Nephron progenitor cell (in vitro differentiated cells): ENCODE data around the gene PRDX2.
A peak's percentile ranks its signal among the peaks of the same experiment; 100 is the strongest.
"Not testable (repeated sequence)": the region's sequence is repeated elsewhere in the genome, so short reads cannot be mapped to it uniquely, and the experiment has no call there.

ENCODE experiments used
- DNase-seq: peaks from one replicate; pipeline ENCODE4 v3.0.0; 2021
- H3K27ac Mint-ChIP-seq: 2 replicates; pipeline ENCODE4 v1.8.0; 2021; ENCODE audit warnings: mild to moderate bottlenecking, moderate library complexity, mixed read lengths
- H3K27me3 Mint-ChIP-seq: 2 replicates; pipeline ENCODE4 v1.8.0; 2021; ENCODE audit warnings: mild to moderate bottlenecking, low read depth, mixed read lengths; ENCODE audit not compliant: poor library complexity
- H3K36me3 Mint-ChIP-seq: 2 replicates; pipeline ENCODE4 v1.8.0; 2021; ENCODE audit warnings: low read depth, mixed read lengths
- H3K4me1 Mint-ChIP-seq: 2 replicates; pipeline ENCODE4 v1.8.0; 2021; ENCODE audit warnings: mixed read lengths
- H3K4me3 Mint-ChIP-seq: 2 replicates; pipeline ENCODE4 v1.8.0; 2021; ENCODE audit warnings: mild to moderate bottlenecking, moderate library complexity, mixed read lengths
- H3K9me3 Mint-ChIP-seq: 2 replicates; pipeline ENCODE4 v1.8.0; 2021; ENCODE audit warnings: mild to moderate bottlenecking, moderate library complexity, mixed read lengths
- CTCF ChIP-seq: fragments of 200-600 bp; sonication (generic); IDR thresholded peaks from 2 replicates; pipeline ENCODE4 v1.5.0; 2021; ENCODE audit warnings: antibody characterized with exemption

The PRDX2 gene

GRCh38 chr19:12799742-12800465, 1.7 kb downstream of the PRDX2 start:
- no peak overlapping the region for H3K27ac Mint-ChIP-seq
- H3K4me3 Mint-ChIP-seq = peak overlapping the region; percentile 90
- H3K4me1 Mint-ChIP-seq = peaks cover 32% of the 10 kb centered on the region
- no peak for DNase-seq
- H3K36me3 Mint-ChIP-seq = peaks cover 31% of the 10 kb centered on the region
- H3K27me3 Mint-ChIP-seq = no peaks in the 10 kb centered on the region
- no peaks in the 10 kb centered on the region for H3K9me3 Mint-ChIP-seq
- TF ChIP-seq CTCF = no peak

GRCh38 chr19:12797607-12798006, 4.0 kb downstream of the PRDX2 start:
- H3K27me3 Mint-ChIP-seq, H3K9me3 Mint-ChIP-seq: not testable (repeated sequence)

GRCh38 chr19:12797141-12797587, 4.4 kb downstream of the PRDX2 start:
- DNase-seq = no peak
- Mint-ChIP-seq H3K27me3 (no peaks in the 10 kb centered on the region), H3K4me3 (no peak overlapping the region), H3K4me1 (peaks cover 42% of the 10 kb centered on the region), H3K27ac (no peak overlapping the region), H3K36me3 (peaks cover 31% of the 10 kb centered on the region), H3K9me3 (no peaks in the 10 kb centered on the region)
- TF ChIP-seq CTCF = no peak

More at GRCh38 chr19:12797607-12798006, 4.0 kb downstream of the PRDX2 start:
- H3K27ac Mint-ChIP-seq = peak overlapping the region; percentile 72
- DNase-seq, H3K4me3 Mint-ChIP-seq: not testable (repeated sequence)
- peaks cover 31% of the 10 kb centered on the region for H3K36me3 Mint-ChIP-seq
- peaks cover 46% of the 10 kb centered on the region for H3K4me1 Mint-ChIP-seq

GRCh38 chr19:12796146-12797071, 5.2 kb downstream of the PRDX2 start:
- H3K27me3 Mint-ChIP-seq = no peaks in the 10 kb centered on the region
- peaks cover 31% of the 10 kb centered on the region for H3K36me3 Mint-ChIP-seq
- peaks cover 40% of the 10 kb centered on the region for H3K4me1 Mint-ChIP-seq
- no peaks in the 10 kb centered on the region for H3K9me3 Mint-ChIP-seq
- H3K4me3 Mint-ChIP-seq = no peak overlapping the region
- TF ChIP-seq CTCF = peak; percentile 94
- peak; percentile 82 for DNase-seq
- H3K27ac Mint-ChIP-seq = no peak overlapping the region

GRCh38 chr19:12794971-12795381, 6.6 kb downstream of the PRDX2 start:
- no peaks in the 10 kb centered on the region for H3K9me3 Mint-ChIP-seq
- H3K36me3 Mint-ChIP-seq = peaks cover 31% of the 10 kb centered on the region
- peaks cover 4% of the 10 kb centered on the region for H3K27me3 Mint-ChIP-seq
- no peak for DNase-seq
- H3K4me3 Mint-ChIP-seq = no peak overlapping the region
- H3K27ac Mint-ChIP-seq = no peak overlapping the region
- H3K4me1 Mint-ChIP-seq = peaks cover 40% of the 10 kb centered on the region
- TF ChIP-seq CTCF = no peak

GRCh38 chr19:12794196-12794941, 7.2 kb downstream of the PRDX2 start:
- peak overlapping the region; percentile 68 for H3K4me3 Mint-ChIP-seq
- H3K27me3 Mint-ChIP-seq = peaks cover 4% of the 10 kb centered on the region
- DNase-seq = no peak
- H3K36me3 Mint-ChIP-seq = peaks cover 26% of the 10 kb centered on the region
- peaks cover 41% of the 10 kb centered on the region for H3K4me1 Mint-ChIP-seq
- no peak for TF ChIP-seq CTCF
- H3K9me3 Mint-ChIP-seq = no peaks in the 10 kb centered on the region
- no peak overlapping the region for H3K27ac Mint-ChIP-seq
